Mammary epithelial cell (primary cell): ENCODE results near the gene MAP2K4.

ENCODE experiments used
- CTCF ChIP-seq, 2 donors: IDR thresholded peaks in 1 of 2; conservative IDR thresholded peaks in 1 of 2; 2 replicates each; pipeline ENCODE4 v1.5.1; 2011 to 2012; ENCODE audit warnings: inconsistent platforms in 2 of 2, low read length in 2 of 2, mild to moderate bottlenecking in 2 of 2, control low read depth in 1 of 2, low read depth in 1 of 2; ENCODE audit not compliant: insufficient read depth in 1 of 2; ENCODE audit errors: extremely low read depth in 1 of 2
- EZH2 ChIP-seq: IDR thresholded peaks from 2 replicates; pipeline ENCODE4 v1.6.1; 2012; ENCODE audit warnings: low read length, inconsistent platforms, borderline replicate concordance

GRCh38 chr17:12081720-12082119 lies 61.0 kb downstream of the MAP2K4 start:
- no peak for TF ChIP-seq CTCF (conservative IDR thresholded peaks at IDR 0.05 in 1 of 2, IDR thresholded peaks at IDR 0.05 in 1 of 2; ENCODE audit: extremely low read depth in 1 of 2, insufficient read depth in 1 of 2, low read depth in 1 of 2, low read length in 2 of 2)
- no peak for TF ChIP-seq EZH2
